Measurements from ENCODE around the gene RNF38.

- TF ChIP-seq, protein P1, sequence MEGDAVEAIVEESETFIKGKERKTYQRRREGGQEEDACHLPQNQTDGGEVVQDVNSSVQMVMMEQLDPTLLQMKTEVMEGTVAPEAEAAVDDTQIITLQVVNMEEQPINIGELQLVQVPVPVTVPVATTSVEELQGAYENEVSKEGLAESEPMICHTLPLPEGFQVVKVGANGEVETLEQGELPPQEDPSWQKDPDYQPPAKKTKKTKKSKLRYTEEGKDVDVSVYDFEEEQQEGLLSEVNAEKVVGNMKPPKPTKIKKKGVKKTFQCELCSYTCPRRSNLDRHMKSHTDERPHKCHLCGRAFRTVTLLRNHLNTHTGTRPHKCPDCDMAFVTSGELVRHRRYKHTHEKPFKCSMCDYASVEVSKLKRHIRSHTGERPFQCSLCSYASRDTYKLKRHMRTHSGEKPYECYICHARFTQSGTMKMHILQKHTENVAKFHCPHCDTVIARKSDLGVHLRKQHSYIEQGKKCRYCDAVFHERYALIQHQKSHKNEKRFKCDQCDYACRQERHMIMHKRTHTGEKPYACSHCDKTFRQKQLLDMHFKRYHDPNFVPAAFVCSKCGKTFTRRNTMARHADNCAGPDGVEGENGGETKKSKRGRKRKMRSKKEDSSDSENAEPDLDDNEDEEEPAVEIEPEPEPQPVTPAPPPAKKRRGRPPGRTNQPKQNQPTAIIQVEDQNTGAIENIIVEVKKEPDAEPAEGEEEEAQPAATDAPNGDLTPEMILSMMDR (IDR thresholded peaks at IDR 0.05) = no peak
- TF ChIP-seq POLR2AphosphoS5 (IDR thresholded peaks at IDR 0.05) = no peak
Measured at GRCh38 chr9:36289836-36290435, 110.1 kb downstream of the RNF38 start.
